ENCODE measurements around the gene TLCD4. TPM values are rescaled to one million over a fixed set of nuclear protein-coding genes. Genes with fewer than 3 reads are reported as not detected.

The TLCD4 gene
- total RNA-seq, 1 donor from 2014 or later: 0.10 TPM

DNA sequence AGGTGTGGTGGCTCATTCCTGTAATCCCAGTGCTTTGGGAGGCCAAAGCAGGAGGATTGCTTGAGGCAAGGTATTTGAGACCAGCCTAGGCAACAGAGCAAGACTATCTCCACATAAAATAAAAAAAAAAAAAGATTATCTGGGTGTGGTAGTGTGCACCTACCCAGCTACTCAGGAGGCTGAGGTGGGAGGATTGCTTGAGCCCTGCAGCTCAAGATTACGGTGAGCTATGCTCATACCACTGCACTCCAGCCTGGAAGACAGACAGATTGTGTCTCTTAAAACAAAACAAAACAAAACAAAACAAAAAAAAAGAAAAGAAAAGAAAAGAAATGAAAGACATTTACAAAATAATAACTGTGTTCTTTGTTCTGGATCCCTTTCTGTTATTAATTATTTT is 6.1 kb upstream of the TLCD4 start:
- no peak overlapping the region for H3K27ac Mint-ChIP-seq (ENCODE audit: unreplicated experiment)
- no peak overlapping the region for H3K4me3 Mint-ChIP-seq (ENCODE audit: unreplicated experiment)
- DNase-seq: no peak
- H3K36me3 Mint-ChIP-seq (ENCODE audit: unreplicated experiment): no peaks in the 10 kb centered on the region
- H3K4me1 Mint-ChIP-seq (ENCODE audit: low read depth, unreplicated experiment): no peaks in the 10 kb centered on the region
- H3K9me3 Mint-ChIP-seq (ENCODE audit: unreplicated experiment): peaks cover 2% of the 10 kb centered on the region
- TF ChIP-seq, protein P1, sequence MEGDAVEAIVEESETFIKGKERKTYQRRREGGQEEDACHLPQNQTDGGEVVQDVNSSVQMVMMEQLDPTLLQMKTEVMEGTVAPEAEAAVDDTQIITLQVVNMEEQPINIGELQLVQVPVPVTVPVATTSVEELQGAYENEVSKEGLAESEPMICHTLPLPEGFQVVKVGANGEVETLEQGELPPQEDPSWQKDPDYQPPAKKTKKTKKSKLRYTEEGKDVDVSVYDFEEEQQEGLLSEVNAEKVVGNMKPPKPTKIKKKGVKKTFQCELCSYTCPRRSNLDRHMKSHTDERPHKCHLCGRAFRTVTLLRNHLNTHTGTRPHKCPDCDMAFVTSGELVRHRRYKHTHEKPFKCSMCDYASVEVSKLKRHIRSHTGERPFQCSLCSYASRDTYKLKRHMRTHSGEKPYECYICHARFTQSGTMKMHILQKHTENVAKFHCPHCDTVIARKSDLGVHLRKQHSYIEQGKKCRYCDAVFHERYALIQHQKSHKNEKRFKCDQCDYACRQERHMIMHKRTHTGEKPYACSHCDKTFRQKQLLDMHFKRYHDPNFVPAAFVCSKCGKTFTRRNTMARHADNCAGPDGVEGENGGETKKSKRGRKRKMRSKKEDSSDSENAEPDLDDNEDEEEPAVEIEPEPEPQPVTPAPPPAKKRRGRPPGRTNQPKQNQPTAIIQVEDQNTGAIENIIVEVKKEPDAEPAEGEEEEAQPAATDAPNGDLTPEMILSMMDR (IDR thresholded peaks at IDR 0.05; ENCODE audit: partially characterized antibody, unreplicated experiment): no peak
- no peaks in the 10 kb centered on the region for H3K27me3 Mint-ChIP-seq (ENCODE audit: unreplicated experiment)

DNA sequence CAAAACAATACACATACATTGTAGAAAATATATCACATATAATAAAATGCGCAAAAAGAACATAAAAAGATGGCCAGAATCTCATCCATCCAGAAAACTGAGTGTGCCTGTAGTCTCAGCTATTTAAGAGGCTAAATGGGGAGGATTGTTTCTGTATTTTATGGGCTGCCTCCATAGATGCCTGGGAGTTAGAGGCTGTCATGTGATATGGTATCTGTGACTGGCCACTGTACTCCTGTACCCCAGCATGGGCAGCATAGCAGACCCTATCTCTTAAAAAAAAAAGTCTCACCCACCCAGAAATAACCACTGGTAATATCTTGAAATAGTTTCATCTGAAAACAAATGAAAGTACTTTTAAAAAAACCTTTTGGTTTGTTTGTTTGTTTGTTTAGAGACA is 3.5 kb upstream of the TLCD4 start:
- Mint-ChIP-seq H3K36me3 (ENCODE audit: unreplicated experiment) (no peaks in the 10 kb centered on the region), H3K4me3 (ENCODE audit: unreplicated experiment) (no peak overlapping the region), H3K4me1 (ENCODE audit: low read depth, unreplicated experiment) (no peaks in the 10 kb centered on the region), H3K27ac (ENCODE audit: unreplicated experiment) (no peak overlapping the region), H3K9me3 (ENCODE audit: unreplicated experiment) (peaks cover 3% of the 10 kb centered on the region), H3K27me3 (ENCODE audit: unreplicated experiment) (peaks cover 2% of the 10 kb centered on the region)
- no peak for DNase-seq
- TF ChIP-seq, protein P1 (IDR thresholded peaks at IDR 0.05; ENCODE audit: partially characterized antibody, unreplicated experiment): no peak

DNA sequence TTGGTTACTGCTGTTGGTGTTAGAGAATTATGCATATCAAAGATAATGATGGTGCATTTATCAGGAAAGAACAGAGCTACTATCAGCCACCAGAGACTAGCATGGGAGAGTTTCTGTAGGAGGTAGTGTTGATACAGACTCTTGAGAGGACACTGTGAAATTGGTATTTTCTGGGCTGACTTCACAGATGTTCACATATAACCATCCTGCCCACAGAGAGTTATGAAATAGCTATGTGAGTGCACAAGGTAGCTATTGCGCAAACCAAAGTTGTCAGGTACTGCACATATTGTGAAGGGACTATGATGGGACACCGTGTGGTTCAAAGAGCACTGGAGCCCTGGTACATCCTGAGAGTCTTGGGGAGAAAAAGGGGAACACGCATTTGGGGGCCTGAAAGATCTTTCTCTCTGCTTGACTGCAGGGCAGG is 1.4 kb upstream of the TLCD4 start:
- Mint-ChIP-seq H3K4me3 (ENCODE audit: unreplicated experiment) (no peak overlapping the region), H3K9me3 (ENCODE audit: unreplicated experiment) (peaks cover 3% of the 10 kb centered on the region), H3K27ac (ENCODE audit: unreplicated experiment) (no peak overlapping the region), H3K4me1 (ENCODE audit: low read depth, unreplicated experiment) (no peaks in the 10 kb centered on the region), H3K36me3 (ENCODE audit: unreplicated experiment) (no peaks in the 10 kb centered on the region), H3K27me3 (ENCODE audit: unreplicated experiment) (peaks cover 3% of the 10 kb centered on the region)
- TF ChIP-seq, protein P1 (IDR thresholded peaks at IDR 0.05; ENCODE audit: partially characterized antibody, unreplicated experiment): no peak
- no peak for DNase-seq

DNA sequence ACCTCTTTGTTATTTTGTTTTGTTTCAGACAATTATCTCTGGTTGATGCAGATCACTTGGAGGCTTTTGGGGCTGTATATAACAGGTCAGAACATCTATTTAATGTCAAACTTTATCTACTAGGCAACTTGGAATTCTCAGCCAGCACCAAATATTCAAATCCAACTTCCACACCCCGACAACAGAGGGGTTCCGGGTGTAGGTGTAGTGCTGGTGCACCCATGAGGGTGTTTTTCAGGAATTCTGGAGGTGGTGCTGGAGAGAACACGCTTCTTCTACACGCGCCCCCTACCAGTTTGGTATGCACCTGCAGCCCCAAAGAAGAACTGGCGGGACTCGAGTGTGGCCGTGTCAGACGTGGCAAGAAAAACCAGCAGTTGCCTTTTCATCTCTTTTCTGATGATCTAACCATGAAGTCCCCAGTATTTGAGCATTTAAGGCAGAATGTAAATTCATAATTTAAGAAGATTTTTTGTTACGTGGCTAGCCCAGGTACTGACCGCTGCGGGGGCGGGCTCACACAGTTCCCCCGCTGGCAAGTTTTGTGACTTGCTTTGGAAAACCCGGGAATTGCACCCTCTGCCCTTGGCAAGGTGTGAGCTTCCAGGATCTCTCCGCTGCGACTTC is 462 bp upstream of the TLCD4 start:
- Mint-ChIP-seq H3K4me1 (ENCODE audit: low read depth, unreplicated experiment) (no peaks in the 10 kb centered on the region), H3K27me3 (ENCODE audit: unreplicated experiment) (peaks cover 4% of the 10 kb centered on the region), H3K27ac (ENCODE audit: unreplicated experiment) (no peak overlapping the region), H3K36me3 (ENCODE audit: unreplicated experiment) (no peaks in the 10 kb centered on the region), H3K9me3 (ENCODE audit: unreplicated experiment) (peaks cover 3% of the 10 kb centered on the region), H3K4me3 (ENCODE audit: unreplicated experiment) (peak overlapping the region; percentile 95)
- peak; percentile 73 for DNase-seq
- TF ChIP-seq, protein P1 (IDR thresholded peaks at IDR 0.05; ENCODE audit: partially characterized antibody, unreplicated experiment): peak; percentile 76

DNA sequence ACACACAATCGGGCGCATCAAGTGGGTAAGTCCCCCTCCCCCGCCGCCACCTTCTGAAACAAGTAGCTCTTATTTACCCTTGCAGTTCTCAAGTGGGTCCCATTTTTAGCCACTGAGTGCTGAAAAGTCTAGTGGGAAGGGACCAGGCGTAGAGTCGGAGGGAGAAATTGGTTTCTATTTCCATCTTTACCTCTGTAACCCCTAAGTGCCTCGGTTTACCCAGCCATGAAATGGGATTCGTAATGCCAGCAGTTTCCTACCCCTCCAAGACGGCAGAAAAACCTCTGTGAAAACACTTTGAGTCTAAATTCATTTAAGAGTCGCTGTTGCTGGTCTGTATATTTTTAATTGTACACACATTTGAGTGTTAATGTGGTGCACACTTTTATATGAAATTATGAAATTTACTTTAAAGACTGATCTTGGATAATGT is 928 bp downstream of the TLCD4 start:
- peak overlapping the region; percentile 84 for H3K4me3 Mint-ChIP-seq (ENCODE audit: unreplicated experiment)
- H3K9me3 Mint-ChIP-seq (ENCODE audit: unreplicated experiment): peaks cover 6% of the 10 kb centered on the region
- peaks cover 4% of the 10 kb centered on the region for H3K27me3 Mint-ChIP-seq (ENCODE audit: unreplicated experiment)
- H3K27ac Mint-ChIP-seq (ENCODE audit: unreplicated experiment): no peak overlapping the region
- H3K36me3 Mint-ChIP-seq (ENCODE audit: unreplicated experiment): no peaks in the 10 kb centered on the region
- DNase-seq: no peak
- TF ChIP-seq, protein P1 (IDR thresholded peaks at IDR 0.05; ENCODE audit: partially characterized antibody, unreplicated experiment): no peak
- no peaks in the 10 kb centered on the region for H3K4me1 Mint-ChIP-seq (ENCODE audit: low read depth, unreplicated experiment)

Measured in glutamatergic neuron (in vitro differentiated cells).